Smooth muscle cell (in vitro differentiated cells): Measurements from ENCODE around the gene KRTAP16-1. TPM values are rescaled to one million over a fixed set of nuclear protein-coding genes. Genes with fewer than 3 reads are reported as not detected.

Experiments used
- DNase-seq: peaks from one replicate; lab custom pipeline; 2025; ENCODE audit not compliant: unreplicated experiment; lab: John Stamatoyannopoulos, UW
- H2AFZ ChIP-seq: fragments of 200-600 bp; sonication (generic); 2 replicates; pipeline ENCODE4 v1.6.0; 2016; ENCODE audit warnings: antibody characterized with exemption, low read depth, mild to moderate bottlenecking
- H3F3A ChIP-seq: fragments of 200-600 bp; sonication (generic); 2 replicates; pipeline ENCODE4 v1.6.0; 2017; ENCODE audit warnings: antibody characterized with exemption, low read depth
- H3K27ac ChIP-seq: fragments of 200-600 bp; sonication (generic); 2 replicates; pipeline ENCODE4 v1.5.1; 2016; ENCODE audit warnings: low read depth, mild to moderate bottlenecking
- H3K27me3 ChIP-seq: fragments of 200-600 bp; sonication (generic); 2 replicates; pipeline ENCODE4 v1.6.1; 2016; ENCODE audit warnings: low read depth, mild to moderate bottlenecking
- H3K36me3 ChIP-seq: fragments of 200-600 bp; sonication (generic); 2 replicates; pipeline ENCODE4 v1.5.1; 2016; ENCODE audit warnings: low read depth
- H3K4me1 ChIP-seq: fragments of 200-600 bp; sonication (generic); 2 replicates; pipeline ENCODE4 v1.5.1; 2016; ENCODE audit warnings: low read depth
- H3K4me2 ChIP-seq: fragments of 200-600 bp; sonication (generic); 2 replicates; pipeline ENCODE4 v1.6.0; 2016; ENCODE audit warnings: mild to moderate bottlenecking
- H3K4me3 ChIP-seq: fragments of 200-600 bp; sonication (generic); 2 replicates; pipeline ENCODE4 v1.5.1; 2016; ENCODE audit warnings: mild to moderate bottlenecking
- H3K79me2 ChIP-seq: fragments of 200-600 bp; sonication (generic); 2 replicates; pipeline ENCODE4 v1.6.0; 2016; ENCODE audit warnings: low read depth, mild to moderate bottlenecking
- H3K9ac ChIP-seq: fragments of 200-600 bp; sonication (generic); 2 replicates; pipeline ENCODE4 v1.6.0; 2016; ENCODE audit warnings: low read depth
- H3K9me3 ChIP-seq: fragments of 200-600 bp; sonication (generic); replicated peaks from 2 replicates; pipeline ENCODE4 v1.5.1; 2016; ENCODE audit warnings: low read depth
- H4K20me1 ChIP-seq: fragments of 200-600 bp; sonication (generic); 2 replicates; pipeline ENCODE4 v1.6.0; 2016; ENCODE audit warnings: low read depth
- CTCF ChIP-seq: fragments of 200-600 bp; sonication (generic); IDR thresholded peaks from 2 replicates; pipeline ENCODE4 v1.5.1; 2017; ENCODE audit warnings: borderline replicate concordance, mild to moderate bottlenecking, antibody characterized with exemption; ENCODE audit not compliant: insufficient read depth, poor library complexity, severe bottlenecking
- WGBS: methylation state at CpG from one replicate; pipeline ENCODE4 v1.1.7; 2016; ENCODE audit warnings: low lambda C conversion rate; 5-methylcytosine and 5-hydroxymethylcytosine counted together
- polyA plus RNA-seq: library from polyadenylated mRNA; unstranded; fragments of >200 nt; fragmentation: Nextera tagmentation; extraction: Ambion mirVana; gene quantifications from 2 replicates; pipeline ENCODE4 v1.2.1, GENCODE V29; 2016
- small RNA-seq: library from RNA; depleted of rRNA; stranded (forward); fragments of <200 nt; gene quantifications from one replicate; pipeline ENCODE3, GENCODE V24; 2014
- total RNA-seq: library from RNA; depleted of rRNA; stranded (reverse); fragments of >200 nt; gene quantifications from 2 replicates; pipeline ENCODE4 v1.2.3, GENCODE V29; 2014

KRTAP16-1 gene
- total and polyA plus RNA-seq, 2 experiments from 2014 or later = not detected

DNA sequence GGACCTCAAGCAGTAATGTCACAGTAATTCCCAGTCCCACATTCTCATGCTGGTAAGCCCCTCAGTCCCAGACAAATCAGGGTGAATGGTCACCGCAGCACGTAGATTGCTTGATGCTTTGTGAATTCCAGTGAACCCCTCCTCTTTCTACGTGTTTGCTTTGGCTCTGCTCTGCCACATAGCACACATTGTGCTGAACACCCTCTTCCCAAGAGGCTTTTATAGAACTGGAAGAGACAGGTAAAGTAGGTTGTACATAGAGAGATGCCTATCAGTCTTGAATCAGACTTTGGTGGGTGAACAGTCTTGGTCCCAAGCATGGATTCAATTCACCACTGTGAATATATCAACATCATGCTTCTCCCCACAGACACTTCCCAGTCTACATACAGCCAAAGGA lies 44.5 kb downstream of the KRTAP16-1 start:
- no peak overlapping the region for H3K4me3 ChIP-seq
- H3K27me3 ChIP-seq = peaks cover 24% of the 10 kb centered on the region
- no peaks in the 10 kb centered on the region for H3F3A ChIP-seq
- no peaks in the 10 kb centered on the region for H3K9me3 ChIP-seq
- TF ChIP-seq CTCF = no peak
- no peaks in the 10 kb centered on the region for H3K79me2 ChIP-seq
- DNase-seq = no peak
- no peaks in the 10 kb centered on the region for H3K36me3 ChIP-seq
- H4K20me1 ChIP-seq = no peaks in the 10 kb centered on the region
- H3K4me2 ChIP-seq = no peak overlapping the region
- no peak overlapping the region for H3K27ac ChIP-seq
- H3K4me1 ChIP-seq = no peaks in the 10 kb centered on the region
- no peak overlapping the region for H3K9ac ChIP-seq
- no peak overlapping the region for H2AFZ ChIP-seq
- 78% methylated on average over 3 of the region's 3 CpGs for WGBS

- peaks cover 24% of the 10 kb centered on the region for H3K27me3 ChIP-seq
- no peak overlapping the region for H3K27ac ChIP-seq
- H3F3A ChIP-seq = no peaks in the 10 kb centered on the region
Observed at GRCh38 chr17:41263212-41263611, 45.9 kb downstream of the KRTAP16-1 start.

DNA sequence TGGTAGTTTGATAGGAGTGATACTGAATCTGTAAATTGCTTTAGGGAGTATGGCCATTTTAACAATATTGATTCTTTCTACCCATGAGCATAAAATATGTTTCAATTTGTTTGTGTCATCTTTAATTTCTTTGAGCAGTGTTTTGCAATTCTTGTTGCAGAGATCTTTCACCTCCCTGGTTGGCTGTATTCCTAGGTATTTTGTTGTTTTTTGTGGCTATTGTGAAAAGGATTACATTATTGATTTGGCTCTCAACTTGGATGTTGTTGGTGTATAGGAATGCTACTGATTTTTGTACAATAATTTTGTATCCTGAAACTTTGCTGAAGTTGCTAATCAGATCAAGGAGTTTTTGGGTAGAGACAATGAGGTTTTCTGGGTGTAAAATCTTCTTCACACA lies 50.7 kb downstream of the KRTAP16-1 start:
- Histone ChIP-seq H3K27ac (no peak overlapping the region), H2AFZ (no peak overlapping the region), H3K9me3 (no peaks in the 10 kb centered on the region), H3K4me1 (no peaks in the 10 kb centered on the region), H3K79me2 (no peaks in the 10 kb centered on the region), H3K4me2 (no peak overlapping the region), H4K20me1 (no peaks in the 10 kb centered on the region), H3K9ac (no peak overlapping the region), H3K36me3 (no peaks in the 10 kb centered on the region), H3K4me3 (no peak overlapping the region), H3K27me3 (peaks cover 39% of the 10 kb centered on the region), H3F3A (no peaks in the 10 kb centered on the region)
- DNase-seq = no peak
- TF ChIP-seq CTCF = no peak

More at GRCh38 chr17:41263212-41263611, 45.9 kb downstream of the KRTAP16-1 start:
- TF ChIP-seq CTCF = no peak
- Histone ChIP-seq H3K4me2 (no peak overlapping the region), H3K9me3 (no peaks in the 10 kb centered on the region), H3K4me1 (no peaks in the 10 kb centered on the region), H4K20me1 (no peaks in the 10 kb centered on the region), H3K9ac (no peak overlapping the region), H3K4me3 (no peak overlapping the region), H3K79me2 (no peaks in the 10 kb centered on the region), H2AFZ (no peak overlapping the region), H3K36me3 (no peaks in the 10 kb centered on the region)
- WGBS = 85% methylated on average over 2 of the region's 2 CpGs
- no peak for DNase-seq

Small RNA genes lying within 50 kb of the gene (small RNA-seq; reads per million reads assigned to genes)
- gene KRTAP9-10P = not detected

Other genes starting within 250 kb of the KRTAP16-1 start
Only the 30 nearest of the 36 such genes appear.
- not detected in 2 replicates for gene KRTAP4-16, start 207.1 kb downstream of the KRTAP16-1 start, total RNA-seq
- not detected in 2 replicates for gene KRTAP4-16, start 207.1 kb downstream of the KRTAP16-1 start, polyA plus RNA-seq
- 1.7 TPM in 1 of 2 replicates, not detected in the other for gene KRTAP4-9, start 203.9 kb downstream of the KRTAP16-1 start, total RNA-seq
- not detected in 2 replicates for gene KRTAP4-9, start 203.9 kb downstream of the KRTAP16-1 start, polyA plus RNA-seq
- gene KRTAP4-11, start 190.9 kb downstream of the KRTAP16-1 start, total RNA-seq = not detected in 2 replicates
- not detected in 2 replicates for gene KRTAP4-11, start 190.9 kb downstream of the KRTAP16-1 start, polyA plus RNA-seq
- not detected in 2 replicates for gene KRTAP4-12, start 185.1 kb downstream of the KRTAP16-1 start, total RNA-seq
- gene KRTAP4-12, start 185.1 kb downstream of the KRTAP16-1 start, polyA plus RNA-seq = not detected in 2 replicates
- gene KRTAP4-6, start 168.8 kb downstream of the KRTAP16-1 start, total RNA-seq = not detected in 2 replicates
- gene KRTAP4-6, start 168.8 kb downstream of the KRTAP16-1 start, polyA plus RNA-seq = not detected in 2 replicates
- not detected in 2 replicates for gene KRTAP4-5, start 159.5 kb downstream of the KRTAP16-1 start, total RNA-seq
- gene KRTAP4-5, start 159.5 kb downstream of the KRTAP16-1 start, polyA plus RNA-seq = not detected in 2 replicates
- gene KRTAP4-4, start 148.6 kb downstream of the KRTAP16-1 start, total RNA-seq = not detected in 2 replicates
- not detected in 2 replicates for gene KRTAP4-4, start 148.6 kb downstream of the KRTAP16-1 start, polyA plus RNA-seq
- gene KRTAP4-3, start 141.1 kb downstream of the KRTAP16-1 start, total RNA-seq = not detected in 2 replicates
- gene KRTAP4-3, start 141.1 kb downstream of the KRTAP16-1 start, polyA plus RNA-seq = not detected in 2 replicates
- gene KRTAP4-2, start 131.1 kb downstream of the KRTAP16-1 start, total RNA-seq = not detected in 2 replicates
- not detected in 2 replicates for gene KRTAP4-2, start 131.1 kb downstream of the KRTAP16-1 start, polyA plus RNA-seq
- gene KRTAP4-1, start 124.4 kb downstream of the KRTAP16-1 start, total RNA-seq = not detected in 2 replicates
- not detected in 2 replicates for gene KRTAP4-1, start 124.4 kb downstream of the KRTAP16-1 start, polyA plus RNA-seq
- not detected in 2 replicates for gene KRTAP9-1, start 119.4 kb downstream of the KRTAP16-1 start, total RNA-seq
- not detected in 2 replicates for gene KRTAP9-1, start 119.4 kb downstream of the KRTAP16-1 start, polyA plus RNA-seq
- not detected in 2 replicates for gene KRTAP9-2, start 82.7 kb downstream of the KRTAP16-1 start, total RNA-seq
- not detected in 2 replicates for gene KRTAP9-2, start 82.7 kb downstream of the KRTAP16-1 start, polyA plus RNA-seq
- not detected in 2 replicates for gene KRTAP9-3, start 76.9 kb downstream of the KRTAP16-1 start, total RNA-seq
- not detected in 2 replicates for gene KRTAP9-3, start 76.9 kb downstream of the KRTAP16-1 start, polyA plus RNA-seq
- gene KRTAP9-8, start 71.3 kb downstream of the KRTAP16-1 start, total RNA-seq = not detected in 2 replicates
- gene KRTAP9-8, start 71.3 kb downstream of the KRTAP16-1 start, polyA plus RNA-seq = not detected in 2 replicates
- gene KRTAP9-4, start 59.6 kb downstream of the KRTAP16-1 start, total RNA-seq = not detected in 2 replicates
- gene KRTAP9-4, start 59.6 kb downstream of the KRTAP16-1 start, polyA plus RNA-seq = not detected in 2 replicates
- gene KRTAP9-9, start 53.9 kb downstream of the KRTAP16-1 start, total RNA-seq = not detected in 2 replicates
- gene KRTAP9-9, start 53.9 kb downstream of the KRTAP16-1 start, polyA plus RNA-seq = not detected in 2 replicates
- gene KRTAP9-6, start 43.9 kb downstream of the KRTAP16-1 start, total RNA-seq = not detected in 2 replicates
- gene KRTAP9-6, start 43.9 kb downstream of the KRTAP16-1 start, polyA plus RNA-seq = not detected in 2 replicates
- not detected in 2 replicates for gene KRTAP9-7, start 33.6 kb downstream of the KRTAP16-1 start, total RNA-seq
- not detected in 2 replicates for gene KRTAP9-7, start 33.6 kb downstream of the KRTAP16-1 start, polyA plus RNA-seq
- gene KRTAP29-1, start 6.5 kb downstream of the KRTAP16-1 start, total RNA-seq = not detected in 2 replicates
- gene KRTAP29-1, start 6.5 kb downstream of the KRTAP16-1 start, polyA plus RNA-seq = not detected in 2 replicates
- not detected in 2 replicates for gene KRTAP17-1, start 6.4 kb upstream of the KRTAP16-1 start, total RNA-seq
- not detected in 2 replicates for gene KRTAP17-1, start 6.4 kb upstream of the KRTAP16-1 start, polyA plus RNA-seq
- gene KRT33A, start 41.5 kb upstream of the KRTAP16-1 start, total RNA-seq = 0.09 TPM in 1 of 2 replicates, not detected in the other
- not detected in 2 replicates for gene KRT33A, start 41.5 kb upstream of the KRTAP16-1 start, polyA plus RNA-seq
- gene KRT33B, start 60.5 kb upstream of the KRTAP16-1 start, total RNA-seq = 2.3 and 2.7 TPM in 2 replicates
- 1.1 and 1.8 TPM in 2 replicates for gene KRT33B, start 60.5 kb upstream of the KRTAP16-1 start, polyA plus RNA-seq
- 18.6 and 23.1 TPM in 2 replicates for gene KRT34, start 73.0 kb upstream of the KRTAP16-1 start, total RNA-seq
- 5.3 and 8.5 TPM in 2 replicates for gene KRT34, start 73.0 kb upstream of the KRTAP16-1 start, polyA plus RNA-seq
- gene KRT31, start 88.3 kb upstream of the KRTAP16-1 start, total RNA-seq = not detected in 2 replicates
- not detected in 2 replicates for gene KRT31, start 88.3 kb upstream of the KRTAP16-1 start, polyA plus RNA-seq
- gene KRT37, start 115.3 kb upstream of the KRTAP16-1 start, total RNA-seq = 0.18 and 0.40 TPM in 2 replicates
- not detected in 2 replicates for gene KRT37, start 115.3 kb upstream of the KRTAP16-1 start, polyA plus RNA-seq
- gene KRT38, start 131.7 kb upstream of the KRTAP16-1 start, total RNA-seq = not detected in 2 replicates
- not detected in 2 replicates for gene KRT38, start 131.7 kb upstream of the KRTAP16-1 start, polyA plus RNA-seq
- gene KRT32, start 158.1 kb upstream of the KRTAP16-1 start, total RNA-seq = not detected in 2 replicates
- gene KRT32, start 158.1 kb upstream of the KRTAP16-1 start, polyA plus RNA-seq = not detected in 2 replicates
- gene KRT35, start 171.8 kb upstream of the KRTAP16-1 start, total RNA-seq = not detected in 2 replicates
- not detected in 2 replicates for gene KRT35, start 171.8 kb upstream of the KRTAP16-1 start, polyA plus RNA-seq
- 0.09 and 1.1 TPM in 2 replicates for gene KRT36, start 180.6 kb upstream of the KRTAP16-1 start, total RNA-seq
- gene KRT36, start 180.6 kb upstream of the KRTAP16-1 start, polyA plus RNA-seq = not detected in 2 replicates
- 3.7 and 5.2 TPM in 2 replicates for gene KRT13, start 196.3 kb upstream of the KRTAP16-1 start, total RNA-seq
- 1.7 and 3.8 TPM in 2 replicates for gene KRT13, start 196.3 kb upstream of the KRTAP16-1 start, polyA plus RNA-seq